ENCODE data around the gene CD2BP2. TPM values are rescaled to one million over a fixed set of nuclear protein-coding genes. Genes with fewer than 3 reads are reported as not detected.

The CD2BP2 gene
- total and polyA plus RNA-seq, 2 of the 13 experiments (the other 11 are each of a cell fraction or from before 2014, with no cell fraction given), result 24.9 to 54.6 TPM

- TF ChIP-seq, protein P1, sequence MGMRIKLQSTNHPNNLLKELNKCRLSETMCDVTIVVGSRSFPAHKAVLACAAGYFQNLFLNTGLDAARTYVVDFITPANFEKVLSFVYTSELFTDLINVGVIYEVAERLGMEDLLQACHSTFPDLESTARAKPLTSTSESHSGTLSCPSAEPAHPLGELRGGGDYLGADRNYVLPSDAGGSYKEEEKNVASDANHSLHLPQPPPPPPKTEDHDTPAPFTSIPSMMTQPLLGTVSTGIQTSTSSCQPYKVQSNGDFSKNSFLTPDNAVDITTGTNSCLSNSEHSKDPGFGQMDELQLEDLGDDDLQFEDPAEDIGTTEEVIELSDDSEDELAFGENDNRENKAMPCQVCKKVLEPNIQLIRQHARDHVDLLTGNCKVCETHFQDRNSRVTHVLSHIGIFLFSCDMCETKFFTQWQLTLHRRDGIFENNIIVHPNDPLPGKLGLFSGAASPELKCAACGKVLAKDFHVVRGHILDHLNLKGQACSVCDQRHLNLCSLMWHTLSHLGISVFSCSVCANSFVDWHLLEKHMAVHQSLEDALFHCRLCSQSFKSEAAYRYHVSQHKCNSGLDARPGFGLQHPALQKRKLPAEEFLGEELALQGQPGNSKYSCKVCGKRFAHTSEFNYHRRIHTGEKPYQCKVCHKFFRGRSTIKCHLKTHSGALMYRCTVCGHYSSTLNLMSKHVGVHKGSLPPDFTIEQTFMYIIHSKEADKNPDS (CRISPR knock-in tag; IDR thresholded peaks at IDR 0.05), result no peak
- no peak for TF ChIP-seq ZFP62 (CRISPR knock-in tag; IDR thresholded peaks at IDR 0.05)
- TF ChIP-seq ARHGAP35 (CRISPR knock-in tag; IDR thresholded peaks at IDR 0.05; ENCODE audit: borderline replicate concordance), result no peak; the same call in 1 of the 2 replicates
- no peak for TF ChIP-seq ELK4 (CRISPR knock-in tag; IDR thresholded peaks at IDR 0.05; ENCODE audit: borderline replicate concordance)
- no peak for TF ChIP-seq MYC (CRISPR knock-in tag; IDR thresholded peaks at IDR 0.05; ENCODE audit: borderline replicate concordance)
- TF ChIP-seq ZNF720 (CRISPR knock-in tag; IDR thresholded peaks at IDR 0.05), result no peak
- TF ChIP-seq DPF2 (CRISPR knock-in tag; IDR thresholded peaks at IDR 0.05; ENCODE audit: borderline replicate concordance, low read depth), result no peak
- TF ChIP-seq BCLAF1 (IDR thresholded peaks at IDR 0.05), result no peak
- no peak for TF ChIP-seq ARID3A (IDR thresholded peaks at IDR 0.05; ENCODE audit: low read depth, low read length)
- no peak for TF ChIP-seq ZNF704 (CRISPR knock-in tag; IDR thresholded peaks at IDR 0.05; ENCODE audit: borderline replicate concordance)
- no peak for TF ChIP-seq SMAD9 (CRISPR knock-in tag; IDR thresholded peaks at IDR 0.05)
- no peak for TF ChIP-seq ZNF10 (CRISPR knock-in tag; IDR thresholded peaks at IDR 0.05; ENCODE audit: borderline replicate concordance, low read depth)
- no peak for TF ChIP-seq ZSCAN31 (CRISPR knock-in tag; IDR thresholded peaks at IDR 0.05; ENCODE audit: low read depth)
- no peak for TF ChIP-seq CREBL2 (CRISPR knock-in tag; IDR thresholded peaks at IDR 0.05; ENCODE audit: borderline replicate concordance)
- TF ChIP-seq REXO4 (CRISPR knock-in tag; IDR thresholded peaks at IDR 0.05; ENCODE audit: borderline replicate concordance), result no peak
- no peak for TF ChIP-seq ZNF253 (CRISPR knock-in tag; IDR thresholded peaks at IDR 0.05; ENCODE audit: borderline replicate concordance)
- TF ChIP-seq ZNF337 (CRISPR knock-in tag; IDR thresholded peaks at IDR 0.05; ENCODE audit: borderline replicate concordance, low read depth), result no peak
- TF ChIP-seq MED8 (CRISPR knock-in tag; IDR thresholded peaks at IDR 0.05; ENCODE audit: insufficient replicate concordance), result no peak
Observed at GRCh38 chr16:30352488-30353401, 2.4 kb downstream of the CD2BP2 start (continued).
